IMR-90 (cell line): Measurements from ENCODE around the gene FAF1.

ENCODE experiments used
- CHD1 ChIP-seq: IDR thresholded peaks from 2 replicates; pipeline ENCODE4 v1.6.1; 2012; ENCODE audit warnings: low read depth, low read length, improper control_type of control experiment
- MAZ ChIP-seq: IDR thresholded peaks from 2 replicates; pipeline ENCODE4 v1.6.1; 2012; ENCODE audit warnings: low read depth, mild to moderate bottlenecking, low read length, improper control_type of control experiment, moderate library complexity, borderline replicate concordance
- NFE2L2 ChIP-seq: fragments of 150-350 bp; IDR thresholded peaks from 2 replicates; pipeline ENCODE4 v1.6.1; 2016; ENCODE audit warnings: low read depth, mild to moderate bottlenecking, low read length
- POLR2A ChIP-seq: IDR thresholded peaks from 2 replicates; pipeline ENCODE4 v1.6.1; 2012; ENCODE audit warnings: mild to moderate bottlenecking, low read depth, low read length
- RAD21 ChIP-seq: IDR thresholded peaks from 2 replicates; pipeline ENCODE4 v1.6.1; 2012; ENCODE audit warnings: low read length, improper control_type of control experiment
- RCOR1 ChIP-seq: IDR thresholded peaks from 2 replicates; pipeline ENCODE4 v1.6.1; 2012; ENCODE audit warnings: mild to moderate bottlenecking, low read length, improper control_type of control experiment; ENCODE audit not compliant: insufficient replicate concordance
- RFX5 ChIP-seq: IDR thresholded peaks from 2 replicates; pipeline ENCODE4 v1.8.0; 2012; ENCODE audit warnings: low read depth, mild to moderate bottlenecking, low read length, moderate library complexity
- TF ChIP-seq, protein P1 (sequence below): conservative IDR thresholded peaks from 2 replicates; pipeline ENCODE4 v1.5.1; 2012; ENCODE audit warnings: mild to moderate bottlenecking, low read depth, low read length, improper control_type of control experiment
- TF ChIP-seq, protein P2 (sequence below): fragments of 150-350 bp; IDR thresholded peaks from 2 replicates; pipeline ENCODE4 v1.6.1; 2017; ENCODE audit warnings: mild to moderate bottlenecking, antibody characterized with exemption, low read length, low read depth

DNA sequence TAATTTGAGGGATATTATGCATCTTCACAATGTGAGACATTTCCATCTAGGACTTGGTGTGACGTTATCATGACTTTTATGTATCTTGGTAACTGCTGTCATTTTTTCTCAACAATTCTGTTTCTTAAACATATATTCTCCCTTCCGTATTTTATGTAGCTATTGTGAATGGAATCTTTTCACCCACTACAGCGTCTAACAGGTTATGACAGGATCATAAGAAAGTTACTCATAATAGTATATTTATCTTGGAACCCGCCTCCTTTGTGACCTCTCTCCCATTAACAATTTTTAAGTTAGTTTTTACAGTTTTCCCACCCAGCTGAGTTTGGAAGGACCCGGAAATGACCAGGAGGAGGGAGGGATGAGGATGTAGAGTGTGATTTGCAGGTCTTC is 530.1 kb downstream of the FAF1 start:
- TF ChIP-seq, protein P1, sequence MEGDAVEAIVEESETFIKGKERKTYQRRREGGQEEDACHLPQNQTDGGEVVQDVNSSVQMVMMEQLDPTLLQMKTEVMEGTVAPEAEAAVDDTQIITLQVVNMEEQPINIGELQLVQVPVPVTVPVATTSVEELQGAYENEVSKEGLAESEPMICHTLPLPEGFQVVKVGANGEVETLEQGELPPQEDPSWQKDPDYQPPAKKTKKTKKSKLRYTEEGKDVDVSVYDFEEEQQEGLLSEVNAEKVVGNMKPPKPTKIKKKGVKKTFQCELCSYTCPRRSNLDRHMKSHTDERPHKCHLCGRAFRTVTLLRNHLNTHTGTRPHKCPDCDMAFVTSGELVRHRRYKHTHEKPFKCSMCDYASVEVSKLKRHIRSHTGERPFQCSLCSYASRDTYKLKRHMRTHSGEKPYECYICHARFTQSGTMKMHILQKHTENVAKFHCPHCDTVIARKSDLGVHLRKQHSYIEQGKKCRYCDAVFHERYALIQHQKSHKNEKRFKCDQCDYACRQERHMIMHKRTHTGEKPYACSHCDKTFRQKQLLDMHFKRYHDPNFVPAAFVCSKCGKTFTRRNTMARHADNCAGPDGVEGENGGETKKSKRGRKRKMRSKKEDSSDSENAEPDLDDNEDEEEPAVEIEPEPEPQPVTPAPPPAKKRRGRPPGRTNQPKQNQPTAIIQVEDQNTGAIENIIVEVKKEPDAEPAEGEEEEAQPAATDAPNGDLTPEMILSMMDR, result no peak
- TF ChIP-seq CHD1, result no peak
- TF ChIP-seq MAZ, result no peak
- no peak for TF ChIP-seq POLR2A
- no peak for TF ChIP-seq RFX5
- no peak for TF ChIP-seq RAD21
- TF ChIP-seq NFE2L2, result no peak
- TF ChIP-seq, protein P2, sequence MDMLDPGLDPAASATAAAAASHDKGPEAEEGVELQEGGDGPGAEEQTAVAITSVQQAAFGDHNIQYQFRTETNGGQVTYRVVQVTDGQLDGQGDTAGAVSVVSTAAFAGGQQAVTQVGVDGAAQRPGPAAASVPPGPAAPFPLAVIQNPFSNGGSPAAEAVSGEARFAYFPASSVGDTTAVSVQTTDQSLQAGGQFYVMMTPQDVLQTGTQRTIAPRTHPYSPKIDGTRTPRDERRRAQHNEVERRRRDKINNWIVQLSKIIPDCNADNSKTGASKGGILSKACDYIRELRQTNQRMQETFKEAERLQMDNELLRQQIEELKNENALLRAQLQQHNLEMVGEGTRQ, result no peak
- no peak for TF ChIP-seq RCOR1
